Epidermal melanocyte (primary cell): ENCODE measurements around the gene SRRM5.
"Not testable (repeated sequence)": the region's sequence is repeated elsewhere in the genome, so short reads cannot be mapped to it uniquely, and the experiment has no call there.

Experiments
- DNase-seq: peaks from one replicate; pipeline ENCODE4 v3.0.0; 2011; ENCODE audit warnings: low spot score; ENCODE audit not compliant: insufficient read length

SRRM5 gene

DNA sequence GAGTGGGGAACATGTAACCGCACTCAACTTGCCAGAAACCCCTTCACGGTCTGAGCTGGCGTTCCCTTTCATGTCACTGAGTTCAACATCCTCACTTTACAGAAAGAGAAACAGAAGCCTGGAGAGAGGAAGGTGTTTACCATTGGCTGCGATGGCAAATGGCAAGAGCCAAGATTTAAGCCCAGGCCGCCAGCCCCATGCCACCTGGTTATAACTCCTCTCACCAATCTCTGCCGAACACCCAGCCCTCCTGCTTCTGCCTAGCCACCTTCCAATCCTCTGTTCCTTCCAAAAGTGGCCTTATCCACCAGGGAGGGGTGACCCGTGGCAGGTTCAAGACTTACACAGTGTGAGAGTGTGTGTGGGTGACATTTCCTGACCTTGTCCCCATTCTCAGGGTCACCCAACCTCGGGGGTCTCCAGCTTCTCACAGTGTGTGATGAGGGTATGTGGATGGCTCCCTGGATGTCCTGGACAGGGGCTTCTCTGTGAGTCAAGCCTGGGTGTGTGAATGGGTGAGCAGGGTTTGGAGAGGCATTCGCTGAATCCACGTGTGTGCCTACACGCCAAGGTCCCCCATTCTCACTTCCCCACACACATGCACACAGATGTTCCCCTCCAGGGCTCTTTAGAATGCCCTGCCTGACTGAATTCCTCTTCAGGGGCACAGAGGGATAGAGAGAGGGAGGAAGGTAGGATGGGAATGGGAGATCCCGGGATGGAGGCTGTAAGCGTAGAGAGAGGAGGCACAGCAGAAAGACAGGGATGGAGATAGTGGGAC, 26.5 kb downstream of the SRRM5 start:
- no peak for DNase-seq

DNA sequence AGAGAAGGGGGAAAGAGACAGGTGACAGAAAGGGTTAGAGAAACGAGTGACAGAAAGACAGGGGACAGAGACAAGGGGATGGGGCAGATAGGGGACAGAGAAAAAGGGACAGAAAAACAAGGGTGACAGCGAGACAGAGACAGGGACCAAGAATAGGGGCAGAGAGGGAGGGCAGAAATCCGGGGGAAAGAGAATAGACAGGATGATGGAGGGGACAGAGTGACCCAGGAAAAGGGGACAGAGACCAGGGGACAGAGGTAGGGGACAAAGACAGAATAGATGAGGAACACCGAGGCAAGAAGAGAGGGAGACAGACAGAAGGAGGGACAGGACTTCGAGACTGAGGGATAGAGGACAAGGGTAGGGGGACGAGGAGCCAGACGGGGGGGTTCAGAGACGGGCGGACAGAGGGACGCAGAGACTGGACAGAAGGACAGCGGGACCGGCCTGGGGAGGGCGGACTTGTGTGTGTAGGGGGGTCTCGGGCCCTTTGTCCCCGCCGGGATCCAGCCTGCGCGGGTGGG, 27.2 kb downstream of the SRRM5 start:
- no peak for DNase-seq

GRCh38 chr19:43639519-43640423, 27.9 kb downstream of the SRRM5 start, which contains the start of gene CADM4:
CADM4 (minus strand) TSS chr19:43639850; CDS start chr19:43639790, 60 bp downstream.
- no peak for DNase-seq

GRCh38 chr19:43640424-43640757, 28.5 kb downstream of the SRRM5 start:
- no peak for DNase-seq

DNA sequence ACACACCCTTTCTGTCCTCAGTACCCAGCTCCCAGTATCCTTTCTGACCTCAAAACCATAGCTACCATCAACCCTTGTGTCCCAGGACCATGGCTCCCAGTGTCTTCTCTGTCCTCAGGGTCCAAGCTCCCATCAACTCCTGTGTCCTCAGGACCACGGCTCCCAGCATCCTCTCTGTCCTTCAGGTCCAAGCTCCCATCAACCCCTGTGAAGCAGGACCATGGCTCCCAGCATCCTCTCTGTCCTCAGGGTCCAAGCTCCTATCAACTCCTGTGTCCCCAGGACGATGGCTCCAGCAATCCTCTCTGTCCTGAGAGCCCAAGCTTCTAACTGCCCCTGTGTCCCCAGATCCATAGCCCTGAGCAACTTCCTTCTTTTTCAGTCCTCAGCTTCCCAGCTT, 29.4 kb downstream of the SRRM5 start:
- DNase-seq = no peak

DNA sequence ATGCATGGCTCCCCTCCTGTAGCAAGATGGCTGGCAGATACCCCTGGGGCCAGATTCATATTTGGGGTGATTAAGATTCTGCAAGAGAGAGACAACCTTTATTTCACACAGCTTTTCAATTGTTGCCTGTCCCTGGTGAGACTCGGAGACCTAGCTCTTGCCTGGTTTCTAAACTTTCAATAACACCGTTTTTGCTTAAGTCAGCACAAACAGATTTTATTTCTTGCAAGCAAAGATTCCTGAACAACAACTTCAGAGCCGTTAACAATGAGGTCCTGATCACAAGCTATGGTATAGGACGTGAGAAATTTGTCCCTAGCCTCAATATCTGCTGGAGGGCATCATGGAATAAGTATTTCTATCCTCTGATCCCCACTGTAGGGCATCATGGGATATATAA, 30.6 kb downstream of the SRRM5 start:
- no peak for DNase-seq

DNA sequence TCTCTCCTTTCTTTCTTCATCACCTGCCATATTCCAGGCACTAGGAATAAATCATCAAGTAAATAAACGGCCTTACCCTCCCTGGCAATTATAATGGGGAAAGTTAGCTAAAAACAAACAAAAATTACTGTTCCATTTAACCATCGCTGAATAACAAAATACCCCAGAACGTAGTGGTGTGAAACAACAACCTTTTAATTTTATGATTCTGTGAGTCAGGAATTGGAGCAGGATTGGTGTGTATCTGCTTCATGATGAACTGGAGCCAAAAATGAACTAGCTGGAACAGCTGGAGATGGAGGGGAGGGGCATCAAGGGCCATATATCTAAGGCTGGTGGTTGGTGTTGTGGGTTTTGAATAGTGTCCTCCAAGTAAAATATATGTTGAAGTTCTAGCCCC, 31.4 kb downstream of the SRRM5 start:
- no peak for DNase-seq

- DNase-seq = no peak
These were observed 32.3 kb downstream of the SRRM5 start for GRCh38 chr19:43644181-43644580.

DNA sequence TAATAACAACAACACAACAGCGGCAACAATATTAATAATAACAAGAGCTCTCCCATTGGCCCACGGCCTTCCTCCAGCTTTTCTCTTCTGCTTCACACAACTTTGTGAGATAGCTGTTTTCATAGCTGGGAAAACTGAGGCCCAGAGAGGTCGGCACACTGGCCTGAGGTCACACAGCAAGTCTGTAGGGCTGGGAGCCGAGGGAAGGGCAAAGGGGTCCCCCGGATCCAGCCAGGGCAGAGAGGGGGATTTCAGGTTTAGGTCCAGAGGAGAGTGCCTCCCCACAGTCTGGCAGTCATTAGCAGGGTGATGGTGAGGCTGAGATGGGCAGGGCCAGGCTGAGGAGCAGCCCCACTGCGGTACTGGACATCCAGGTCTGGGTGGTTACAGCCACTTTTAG, 36.7 kb downstream of the SRRM5 start:
- no peak for DNase-seq

GRCh38 chr19:43649514-43649913, 37.6 kb downstream of the SRRM5 start:
- no peak for DNase-seq

DNA sequence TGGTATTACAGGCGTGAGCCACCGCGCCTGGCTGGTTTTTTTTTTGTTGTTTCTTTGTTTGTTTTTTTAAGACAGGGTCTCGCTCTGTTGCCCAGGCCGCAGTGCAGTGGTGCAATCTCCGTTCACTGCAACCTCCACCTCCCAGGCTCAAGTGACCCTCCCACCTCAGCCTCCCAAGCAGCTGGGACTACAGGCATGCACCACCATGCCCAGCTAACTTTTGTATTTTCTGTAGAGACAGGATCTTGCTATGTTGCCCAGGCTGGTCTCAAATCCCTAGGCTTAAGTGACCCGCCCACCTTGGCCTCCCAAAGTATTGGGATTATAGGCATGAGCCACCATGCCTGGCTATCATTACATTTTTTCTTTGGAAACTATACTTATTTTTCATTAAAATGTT, 38.4 kb downstream of the SRRM5 start:
- DNase-seq = not testable (repeated sequence)

DNA sequence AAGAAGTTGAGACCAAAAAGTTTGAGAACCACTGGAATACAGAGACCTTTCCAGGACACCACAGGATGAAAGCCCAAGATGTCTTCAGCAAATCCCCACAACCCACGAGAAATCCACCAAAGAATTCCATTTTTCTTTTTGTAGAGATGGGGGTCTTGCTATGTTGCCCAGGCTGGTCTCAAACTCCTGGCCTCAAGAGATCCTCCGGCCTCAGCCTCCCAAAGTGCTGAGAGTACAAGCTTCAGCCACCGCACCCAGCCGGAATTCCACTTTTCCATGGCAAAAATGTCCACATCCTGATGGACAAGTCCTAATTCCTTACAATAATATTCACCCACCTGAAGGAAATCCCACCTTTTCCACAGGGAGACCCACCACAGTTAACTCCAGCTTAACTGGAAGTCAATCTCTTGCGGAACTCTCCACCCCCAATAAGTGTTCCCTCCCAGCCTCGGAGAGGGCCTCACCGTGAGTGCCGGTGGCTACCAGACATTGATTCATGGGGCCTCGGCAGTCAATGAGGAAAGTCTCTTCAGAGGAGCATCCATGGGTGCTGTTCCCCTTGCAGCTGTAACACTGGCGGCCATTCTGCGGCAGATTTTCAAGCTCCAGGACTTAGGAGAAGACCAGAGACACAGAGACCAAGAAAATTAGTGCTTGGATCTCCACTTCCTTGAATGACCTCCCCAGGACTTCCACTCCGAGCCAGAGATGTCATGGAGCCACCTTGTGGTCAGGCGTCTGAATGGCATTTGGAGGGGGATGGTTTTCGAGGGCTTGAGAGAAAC, 40.1 kb downstream of the SRRM5 start:
- DNase-seq = peak; percentile 74

- DNase-seq = no peak
These were observed 40.6 kb downstream of the SRRM5 start for GRCh38 chr19:43652546-43652874.

DNA sequence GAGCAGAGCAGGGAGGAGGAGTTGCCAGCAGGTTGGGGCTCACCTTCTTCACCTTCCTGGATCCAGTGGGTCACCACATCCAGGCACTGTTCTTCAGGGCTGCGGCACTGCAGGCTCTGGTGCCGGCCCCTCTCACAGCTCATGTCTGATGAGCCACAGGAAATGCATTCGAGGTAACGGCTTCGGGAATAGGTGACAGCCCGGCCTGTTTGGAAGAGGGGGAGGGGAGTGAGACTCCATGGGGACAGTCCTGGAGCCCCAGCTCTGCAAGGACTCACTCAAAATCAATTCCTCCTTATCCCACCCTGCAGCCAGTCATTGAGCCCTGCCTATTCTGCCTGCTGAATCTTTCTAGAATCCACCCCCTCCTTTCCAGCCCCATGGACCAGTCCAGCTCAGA, 44.5 kb downstream of the SRRM5 start:
- no peak for DNase-seq

GRCh38 chr19:43658001-43658400, 46.1 kb downstream of the SRRM5 start:
- no peak for DNase-seq

DNA sequence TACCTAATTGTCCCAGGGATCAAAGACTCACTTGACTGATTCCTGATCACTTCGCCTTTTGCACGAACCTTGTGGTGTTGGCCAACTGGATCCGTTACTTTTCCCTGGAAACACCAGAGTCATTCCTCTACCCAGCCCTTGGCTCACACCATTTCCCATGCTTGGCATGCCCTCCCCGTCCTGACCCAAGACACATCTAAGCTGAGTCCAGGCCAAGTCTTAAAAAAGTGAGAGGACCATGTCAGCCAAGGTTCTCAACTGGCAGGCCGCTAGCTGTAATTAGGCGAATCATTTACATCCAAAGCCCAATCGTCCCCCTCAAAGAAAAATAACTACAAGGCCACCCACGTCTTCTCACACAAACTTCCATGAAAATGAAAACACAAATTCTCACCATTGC, 46.6 kb downstream of the SRRM5 start:
- DNase-seq = no peak

GRCh38 chr19:43660301-43660970, 48.5 kb downstream of the SRRM5 start:
- DNase-seq = no peak

DNA sequence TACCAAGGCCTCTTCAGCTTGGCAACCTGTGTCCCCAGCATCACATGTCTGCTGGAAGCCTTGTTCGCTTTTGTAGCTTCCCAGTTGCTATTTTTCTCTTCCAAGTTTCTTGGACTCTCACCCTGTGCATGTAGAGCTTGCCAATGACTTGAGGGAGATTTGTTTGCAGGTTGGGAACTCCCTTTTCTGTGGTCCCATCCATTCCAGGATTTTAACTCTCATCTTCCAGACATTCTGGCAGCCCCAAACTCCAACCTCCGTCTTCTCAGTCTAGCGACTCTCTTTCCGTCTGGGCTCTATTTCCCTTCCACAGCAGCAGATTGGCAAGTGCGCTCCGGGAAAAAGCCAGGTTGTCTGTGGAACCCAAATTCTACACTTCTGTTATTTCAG, 49.1 kb downstream of the SRRM5 start:
- DNase-seq = no peak

DNA sequence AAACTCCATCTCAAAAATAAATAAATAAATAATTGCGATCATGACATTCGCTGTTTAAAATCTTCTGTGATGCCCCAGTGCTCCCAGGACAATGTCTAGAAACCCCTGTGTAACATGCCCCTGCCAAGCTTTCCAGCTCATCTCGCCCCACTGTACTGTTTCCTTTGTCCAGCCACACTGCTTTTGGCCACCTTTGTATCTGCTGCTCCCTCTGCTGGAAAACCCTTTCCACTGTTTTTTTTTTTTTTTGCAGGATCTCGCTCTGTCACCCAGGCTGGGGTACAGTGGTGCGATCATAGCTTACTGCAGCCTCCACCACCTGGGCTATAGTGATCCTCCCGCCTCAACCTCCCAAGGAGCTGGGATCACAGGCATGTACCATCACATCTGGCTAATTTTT, 50.6 kb downstream of the SRRM5 start:
- DNase-seq = no peak

DNA sequence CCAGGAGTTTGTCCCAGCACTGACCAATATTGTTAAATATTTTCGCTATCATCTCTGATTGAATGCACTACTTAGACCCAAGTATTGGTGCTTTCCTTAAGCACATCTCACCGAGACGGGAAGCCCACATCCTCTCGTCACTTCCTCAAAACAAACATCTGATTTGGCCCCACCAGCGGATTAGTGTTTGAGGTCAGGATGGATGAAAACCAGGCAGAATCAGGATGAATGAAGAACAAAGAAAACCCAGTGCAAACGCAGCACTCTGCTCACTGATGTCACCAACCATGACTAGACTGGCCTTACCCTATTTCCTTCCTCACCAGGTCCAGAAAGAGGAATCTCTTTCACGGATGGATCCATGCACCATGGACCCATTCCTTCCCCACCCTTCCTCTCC, 52.1 kb downstream of the SRRM5 start:
- no peak for DNase-seq
